BLaER1 (cell line): ENCODE measurements around the gene PRLH.

Source experiments
- H3K27ac ChIP-seq: shearing (Covaris generic); formaldehyde crosslinking; 2 replicates; pipeline ENCODE4 v1.8.1; 2022
- H3K27me3 ChIP-seq: shearing (Covaris generic); formaldehyde crosslinking; 2 replicates; pipeline ENCODE4 v1.8.1; 2022
- H3K36me3 ChIP-seq: shearing (Covaris generic); formaldehyde crosslinking; 2 replicates; pipeline ENCODE4 v1.8.1; 2022
- H3K4me1 ChIP-seq: shearing (Covaris generic); formaldehyde crosslinking; 2 replicates; pipeline ENCODE4 v1.8.1; 2022
- H3K4me2 ChIP-seq: shearing (Covaris generic); formaldehyde crosslinking; 2 replicates; pipeline ENCODE4 v1.8.1; 2022
- H3K4me3 ChIP-seq: shearing (Covaris generic); formaldehyde crosslinking; 2 replicates; pipeline ENCODE4 v1.8.1; 2022
- H3K9ac ChIP-seq: shearing (Covaris generic); formaldehyde crosslinking; 2 replicates; pipeline ENCODE4 v1.8.1; 2022
- H3K9me3 ChIP-seq: shearing (Covaris generic); formaldehyde crosslinking; 2 replicates; pipeline ENCODE4 v1.8.1; 2022
- H4K20me1 ChIP-seq: shearing (Covaris generic); formaldehyde crosslinking; 2 replicates; pipeline ENCODE4 v1.8.1; 2022
- Cebpa-rat ChIP-seq: shearing (Covaris generic); IDR thresholded peaks from 2 replicates; pipeline ENCODE4 v1.8.1; 2022

The PRLH gene

DNA sequence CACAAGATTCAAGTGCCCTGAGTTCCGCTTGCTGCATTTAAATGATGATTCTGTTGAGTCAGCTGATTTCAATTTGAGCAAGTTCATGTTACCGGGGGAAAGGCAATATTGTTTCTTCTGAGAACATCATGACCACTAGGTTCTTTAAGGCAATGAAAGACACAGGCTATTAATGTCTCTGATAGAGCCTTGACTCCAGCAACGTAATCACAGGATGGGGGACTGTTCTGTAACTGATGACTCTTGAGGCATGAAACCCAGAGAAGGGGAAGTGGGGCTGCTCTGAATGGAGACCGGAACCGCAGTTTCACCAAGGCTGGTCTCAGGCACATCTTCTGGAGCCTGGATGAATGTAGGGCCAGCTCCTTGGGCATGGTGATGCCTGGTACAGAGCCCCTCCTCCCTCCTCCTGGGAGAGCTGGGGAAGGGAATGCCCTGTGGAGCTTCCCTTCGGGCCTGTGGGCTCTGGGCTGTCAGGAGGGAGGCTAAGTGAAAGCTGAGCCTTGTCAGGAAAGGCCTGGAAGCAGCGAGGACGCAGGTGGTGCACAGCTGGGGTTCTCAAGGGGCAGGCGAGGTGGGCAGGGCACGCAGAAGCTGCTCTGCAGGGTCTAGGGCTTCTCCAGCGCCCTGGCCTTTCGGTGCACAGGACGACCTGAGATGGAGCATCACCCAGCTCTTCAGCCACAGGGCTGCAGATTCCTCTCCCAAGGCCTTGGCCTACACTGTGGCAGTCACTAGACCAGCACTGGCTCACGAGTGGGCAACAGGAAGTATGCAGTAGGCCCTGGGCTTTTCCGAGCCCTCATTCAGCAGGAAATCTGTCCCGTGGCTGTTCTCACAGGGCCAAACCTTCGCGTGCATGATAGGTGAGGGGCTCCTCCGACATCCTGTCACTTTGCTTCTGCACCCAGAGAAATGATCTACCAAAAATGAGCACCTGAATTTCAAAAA lies 36.6 kb upstream of the PRLH start:
- Histone ChIP-seq H3K4me2 (peak overlapping the region; percentile 86), H3K4me1 (peaks cover 86% of the 10 kb centered on the region), H3K36me3 (no peaks in the 10 kb centered on the region), H3K9ac (peak overlapping the region; percentile 73), H3K4me3 (peak overlapping the region; percentile 20; the same call in 1 of the 2 replicates), H3K9me3 (no peaks in the 10 kb centered on the region), H4K20me1 (no peaks in the 10 kb centered on the region), H3K27ac (peak overlapping the region; percentile 93), H3K27me3 (no peaks in the 10 kb centered on the region)
- no peak for TF ChIP-seq Cebpa-rat

DNA sequence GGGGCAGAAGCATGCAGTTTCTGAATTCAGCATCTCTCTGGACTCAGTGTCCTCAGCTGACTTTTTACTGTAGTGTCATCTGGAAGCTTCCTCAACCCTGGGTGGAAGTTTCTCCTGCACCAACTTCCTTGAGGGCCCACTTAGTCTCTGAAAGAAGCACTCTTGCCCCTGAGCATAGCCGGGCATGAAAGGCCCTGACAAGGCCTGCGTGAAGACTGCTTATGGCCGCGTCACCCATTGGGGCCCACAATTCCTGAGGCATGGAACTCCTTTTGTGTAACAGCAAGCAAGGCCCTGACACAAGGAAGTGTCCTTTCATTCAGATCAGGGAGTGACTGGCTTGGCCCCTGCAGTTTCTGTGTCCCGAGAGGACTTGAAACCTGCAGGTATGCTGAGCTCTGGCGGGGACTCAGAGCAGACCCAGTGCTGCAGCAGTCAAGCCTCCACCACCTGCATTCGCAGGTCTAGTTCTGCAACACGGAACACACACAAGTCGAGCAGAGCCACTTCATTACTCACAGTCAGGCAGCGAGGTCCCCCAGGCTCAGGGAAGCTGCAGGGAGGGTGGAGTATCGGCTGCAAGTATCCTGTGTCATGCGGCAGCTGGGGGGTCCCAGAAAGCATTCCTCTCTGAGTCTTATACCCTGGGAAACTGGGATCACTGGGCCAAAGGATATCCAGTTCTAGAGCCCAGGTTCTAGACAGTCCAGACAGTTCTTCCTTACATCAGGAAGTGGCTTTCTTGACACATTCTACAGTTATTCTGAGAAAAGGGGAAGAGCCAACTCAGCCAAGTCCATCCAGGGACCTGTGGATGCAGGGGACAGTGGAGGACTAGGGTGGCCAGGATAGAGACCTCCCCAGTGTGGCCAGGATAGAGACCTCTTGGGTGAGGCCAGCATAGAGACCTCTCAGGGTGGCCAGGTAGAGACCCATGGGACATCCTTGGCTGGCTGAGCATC lies 35.6 kb upstream of the PRLH start:
- Histone ChIP-seq H4K20me1 (no peaks in the 10 kb centered on the region), H3K27ac (peak overlapping the region; percentile 93), H3K4me2 (peak overlapping the region; percentile 86), H3K4me3 (no peak overlapping the region), H3K4me1 (peaks cover 93% of the 10 kb centered on the region), H3K36me3 (no peaks in the 10 kb centered on the region), H3K9me3 (no peaks in the 10 kb centered on the region), H3K27me3 (no peaks in the 10 kb centered on the region), H3K9ac (peak overlapping the region; percentile 3; the same call in 1 of the 2 replicates)
- no peak for TF ChIP-seq Cebpa-rat

DNA sequence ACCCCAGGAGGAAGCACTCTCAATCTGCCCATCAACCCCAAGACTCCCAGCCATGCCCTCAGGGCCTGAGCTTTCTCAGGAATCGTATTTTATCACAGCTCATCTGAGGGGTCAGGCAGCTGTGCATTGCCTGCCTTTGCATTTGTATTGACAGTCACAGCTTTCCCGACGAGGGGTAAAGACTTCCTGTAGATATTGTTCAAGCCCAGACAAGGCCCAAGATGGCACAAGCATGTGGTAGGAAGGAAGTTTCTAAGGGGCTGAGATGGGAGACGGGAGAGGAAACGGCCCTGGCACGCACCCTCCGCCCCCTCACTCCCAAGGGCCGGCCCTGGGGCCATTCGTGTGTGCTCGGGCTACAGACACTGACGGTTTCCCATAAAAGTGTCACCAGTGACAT lies 34.2 kb upstream of the PRLH start:
- no peak for TF ChIP-seq Cebpa-rat
- no peak overlapping the region for H3K4me3 ChIP-seq
- no peaks in the 10 kb centered on the region for H4K20me1 ChIP-seq
- peak overlapping the region; percentile 93 for H3K27ac ChIP-seq
- no peaks in the 10 kb centered on the region for H3K9me3 ChIP-seq
- H3K4me1 ChIP-seq = peaks cover 93% of the 10 kb centered on the region
- peak overlapping the region; percentile 86 for H3K4me2 ChIP-seq
- peak overlapping the region; percentile 26; the same call in 1 of the 2 replicates for H3K9ac ChIP-seq
- H3K27me3 ChIP-seq = no peaks in the 10 kb centered on the region
- H3K36me3 ChIP-seq = no peaks in the 10 kb centered on the region

DNA sequence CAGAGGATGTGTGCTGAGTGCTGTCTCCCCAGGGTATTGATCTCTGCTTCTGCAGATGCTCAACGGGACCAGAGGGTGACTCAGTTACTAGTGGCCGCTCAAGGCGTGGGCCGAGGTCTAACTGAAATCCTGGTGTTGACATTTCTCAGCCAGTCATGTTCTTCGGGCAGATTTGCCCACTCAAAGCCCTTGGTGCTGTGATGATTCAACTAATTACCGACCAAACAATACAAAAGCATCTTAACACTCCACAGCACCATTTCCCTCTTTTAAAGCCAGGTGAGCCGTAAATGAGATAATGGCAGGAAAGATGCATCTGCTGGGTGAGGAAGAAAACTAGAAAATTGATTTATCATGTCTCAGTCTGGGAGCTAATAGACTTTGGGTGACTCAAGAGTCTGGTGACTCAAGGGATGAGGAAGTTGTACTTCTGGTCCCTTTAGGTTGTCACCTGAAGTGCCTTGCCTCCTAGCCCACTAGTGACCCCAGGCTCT lies 32.7 kb upstream of the PRLH start:
- no peaks in the 10 kb centered on the region for H3K9me3 ChIP-seq
- no peak for TF ChIP-seq Cebpa-rat
- peaks cover 100% of the 10 kb centered on the region for H3K4me1 ChIP-seq
- H3K27me3 ChIP-seq = no peaks in the 10 kb centered on the region
- peak overlapping the region; percentile 86 for H3K4me2 ChIP-seq
- H3K9ac ChIP-seq = no peak overlapping the region
- no peak overlapping the region for H3K4me3 ChIP-seq
- H3K36me3 ChIP-seq = no peaks in the 10 kb centered on the region
- peak overlapping the region; percentile 93; the same call in 1 of the 2 replicates for H3K27ac ChIP-seq
- H4K20me1 ChIP-seq = no peaks in the 10 kb centered on the region

DNA sequence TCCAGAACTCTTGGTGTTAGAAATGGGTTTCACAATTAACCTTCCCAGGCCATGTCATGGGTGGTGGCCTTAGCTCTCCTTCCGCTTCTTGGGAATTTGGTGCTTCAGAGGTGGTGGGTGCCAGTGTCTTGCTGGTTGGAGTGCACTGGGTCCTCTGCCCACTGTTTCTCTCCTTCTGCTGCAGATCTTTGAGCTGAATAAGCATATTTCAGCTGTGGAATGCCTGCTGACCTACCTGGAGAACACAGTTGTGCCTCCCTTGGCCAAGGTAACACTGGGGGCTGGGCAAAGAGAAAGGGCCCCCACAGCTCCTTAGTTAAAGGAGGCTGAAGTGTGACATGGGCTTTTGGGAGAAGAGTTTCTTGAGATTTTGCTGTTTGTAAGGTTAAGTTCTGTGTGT lies 32.0 kb upstream of the PRLH start:
- Histone ChIP-seq H3K9ac (no peak overlapping the region), H3K27me3 (no peaks in the 10 kb centered on the region), H4K20me1 (no peaks in the 10 kb centered on the region), H3K9me3 (no peaks in the 10 kb centered on the region), H3K4me2 (peak overlapping the region; percentile 86), H3K36me3 (no peaks in the 10 kb centered on the region), H3K4me3 (no peak overlapping the region), H3K27ac (peak overlapping the region; percentile 19; the same call in 1 of the 2 replicates), H3K4me1 (peaks cover 96% of the 10 kb centered on the region)
- no peak for TF ChIP-seq Cebpa-rat

DNA sequence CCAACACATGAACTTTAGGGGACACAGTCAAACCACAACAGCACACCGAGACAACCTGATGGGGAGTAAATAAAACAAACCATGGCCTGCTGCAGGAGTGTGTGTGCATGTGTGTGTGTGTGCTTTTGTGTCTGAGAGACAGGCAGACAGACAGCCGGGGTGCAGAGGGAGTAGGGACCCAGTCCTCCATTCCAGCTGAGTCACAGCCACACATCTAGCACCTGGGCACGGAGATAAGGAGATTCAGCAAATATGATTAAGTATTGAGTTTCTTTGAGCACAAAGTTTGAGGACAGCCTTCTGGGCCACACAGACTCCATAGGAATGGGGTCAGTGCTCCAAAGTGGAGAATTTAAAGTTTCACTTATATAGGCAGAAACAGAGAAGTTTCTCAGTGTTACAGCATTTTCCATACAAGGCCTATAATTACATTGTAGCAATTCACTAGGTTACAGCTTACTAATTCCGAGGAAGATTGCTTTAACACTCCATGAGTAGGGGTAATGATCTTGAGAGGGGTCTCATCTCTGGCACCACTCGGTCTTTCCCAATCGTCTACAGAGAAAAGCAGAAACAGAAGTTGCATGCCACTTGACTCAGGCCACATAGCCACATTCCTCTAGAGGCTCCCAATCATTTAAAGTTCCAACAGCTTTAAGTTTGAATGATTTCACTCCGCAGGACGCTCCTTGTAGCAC lies 30.8 kb upstream of the PRLH start:
- Histone ChIP-seq H3K9me3 (no peaks in the 10 kb centered on the region), H3K4me1 (peaks cover 95% of the 10 kb centered on the region), H3K27ac (peak overlapping the region; percentile 65), H3K9ac (peak overlapping the region; percentile 23; the same call in 1 of the 2 replicates), H3K36me3 (no peaks in the 10 kb centered on the region), H3K4me3 (no peak overlapping the region), H3K27me3 (no peaks in the 10 kb centered on the region), H3K4me2 (peak overlapping the region; percentile 86), H4K20me1 (no peaks in the 10 kb centered on the region)
- peak; percentile 44; the same call in 1 of the 2 replicates for TF ChIP-seq Cebpa-rat

DNA sequence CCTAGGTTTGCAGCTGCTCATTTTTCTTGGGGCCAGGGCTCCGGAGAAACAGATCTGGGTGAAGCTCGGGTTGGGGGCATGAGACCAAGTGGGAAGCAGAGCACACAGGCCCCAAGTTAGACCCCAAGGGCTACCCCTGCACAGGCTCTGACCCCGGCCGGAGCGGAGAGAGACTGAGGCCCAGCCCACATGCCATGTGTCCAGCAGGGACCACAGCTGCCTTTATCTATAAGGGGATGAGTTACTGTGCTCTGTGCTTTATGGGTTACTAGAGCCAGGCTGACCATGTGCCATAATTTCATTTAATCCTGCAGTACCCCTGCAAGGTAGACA lies 30.3 kb upstream of the PRLH start:
- H3K27me3 ChIP-seq = no peaks in the 10 kb centered on the region
- no peak; the same call in 1 of the 2 replicates for TF ChIP-seq Cebpa-rat
- H3K4me3 ChIP-seq = no peak overlapping the region
- H3K4me1 ChIP-seq = peaks cover 95% of the 10 kb centered on the region
- peak overlapping the region; percentile 86 for H3K4me2 ChIP-seq
- H3K27ac ChIP-seq = peak overlapping the region; percentile 65
- H3K9ac ChIP-seq = peak overlapping the region; percentile 23; the same call in 1 of the 2 replicates
- H3K9me3 ChIP-seq = no peaks in the 10 kb centered on the region
- H3K36me3 ChIP-seq = no peaks in the 10 kb centered on the region
- H4K20me1 ChIP-seq = no peaks in the 10 kb centered on the region

DNA sequence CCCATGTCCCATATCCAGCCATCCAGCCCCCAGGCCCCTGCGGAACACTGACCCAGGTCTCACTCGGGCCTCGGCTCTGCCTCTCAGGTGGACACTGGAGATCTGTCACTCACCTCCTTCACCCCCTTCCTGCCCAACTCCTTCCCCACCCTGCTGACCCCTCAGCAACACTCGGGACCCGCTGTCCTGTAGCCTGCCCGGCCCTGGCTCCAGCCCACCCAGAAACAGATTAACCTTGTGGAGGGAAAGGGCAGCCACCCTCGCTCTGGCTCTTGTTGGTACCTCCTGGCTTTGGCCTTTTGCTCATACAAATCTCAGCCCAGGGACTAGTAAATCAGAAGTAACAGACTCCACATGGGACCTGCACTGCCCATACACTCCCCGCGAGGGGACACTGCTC lies 29.8 kb upstream of the PRLH start:
- no peak for TF ChIP-seq Cebpa-rat
- Histone ChIP-seq H3K4me2 (peak overlapping the region; percentile 86), H3K9me3 (no peaks in the 10 kb centered on the region), H3K27me3 (no peaks in the 10 kb centered on the region), H3K4me3 (no peak overlapping the region), H4K20me1 (no peaks in the 10 kb centered on the region), H3K4me1 (peaks cover 95% of the 10 kb centered on the region), H3K9ac (no peak overlapping the region), H3K36me3 (no peaks in the 10 kb centered on the region), H3K27ac (peak overlapping the region; percentile 65)
